CD4-positive, alpha-beta T cell treated with Interleukin-2 at 100 ng/mL for 4 hours (primary cell): ENCODE data around the gene CREBL2.
"Not testable (repeated sequence)": the region's sequence is repeated elsewhere in the genome, so short reads cannot be mapped to it uniquely, and the experiment has no call there.

Source experiments
- DNase-seq: peaks from one replicate; pipeline ENCODE4 v3.0.0-alpha.2; 2020; ENCODE audit warnings: low spot score

CREBL2 gene

DNA sequence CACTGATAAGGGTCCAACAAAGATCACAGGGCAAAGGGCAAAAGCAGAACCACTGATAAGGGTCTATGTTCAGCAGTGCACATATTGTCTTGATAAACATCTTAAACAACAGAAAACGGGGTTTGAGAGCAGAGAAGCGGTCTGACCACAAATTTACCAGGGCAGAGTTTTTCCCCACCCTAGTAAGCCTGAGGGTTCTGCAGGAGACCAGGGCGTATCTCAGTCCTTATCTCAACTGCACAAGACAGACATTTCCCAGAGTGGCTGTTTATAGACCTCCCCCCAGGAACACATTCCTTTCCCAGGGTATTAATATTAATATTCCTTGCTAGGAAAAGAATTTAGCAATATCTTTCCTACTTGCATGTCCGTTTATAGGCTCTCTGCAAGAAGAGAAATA lies 28.3 kb downstream of the CREBL2 start:
- not testable (repeated sequence) for DNase-seq

DNA sequence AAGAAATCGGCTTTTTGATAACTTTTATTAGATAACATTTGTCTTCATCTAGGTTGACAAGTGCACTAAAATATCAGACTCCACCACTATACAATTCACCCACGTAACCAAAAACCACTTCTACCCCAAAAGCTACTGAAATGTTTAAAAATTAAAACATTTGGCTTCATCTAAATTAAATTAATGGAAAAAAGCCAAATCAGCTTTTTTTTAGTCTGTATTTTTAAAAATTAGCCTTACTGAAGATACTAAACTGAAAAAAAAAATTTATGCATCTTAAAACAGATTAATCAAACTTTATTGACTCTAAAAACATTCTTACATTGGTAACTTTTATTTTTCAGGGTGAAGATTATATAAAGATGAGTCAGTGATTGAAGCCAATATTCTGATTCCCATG lies 30.0 kb downstream of the CREBL2 start:
- DNase-seq = no peak

DNA sequence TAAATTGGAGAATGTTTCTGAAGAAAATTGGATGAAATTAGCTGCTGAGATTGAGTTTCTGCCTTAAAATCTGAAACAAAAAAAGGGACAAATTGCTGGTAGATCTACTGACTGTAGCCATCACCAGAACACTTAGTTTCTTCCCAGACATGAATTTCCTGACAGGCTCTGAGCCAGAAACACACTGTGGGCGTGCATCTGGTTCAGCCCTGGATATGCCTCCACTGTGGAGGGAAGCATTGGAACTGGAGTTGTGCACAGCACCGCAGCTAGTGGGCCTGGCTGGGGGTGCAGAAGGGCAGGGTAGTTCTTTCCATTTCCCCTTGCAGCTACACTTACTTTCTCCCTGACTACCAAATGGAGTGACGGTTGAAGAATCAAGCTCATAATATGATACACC lies 31.2 kb downstream of the CREBL2 start:
- DNase-seq = no peak

DNA sequence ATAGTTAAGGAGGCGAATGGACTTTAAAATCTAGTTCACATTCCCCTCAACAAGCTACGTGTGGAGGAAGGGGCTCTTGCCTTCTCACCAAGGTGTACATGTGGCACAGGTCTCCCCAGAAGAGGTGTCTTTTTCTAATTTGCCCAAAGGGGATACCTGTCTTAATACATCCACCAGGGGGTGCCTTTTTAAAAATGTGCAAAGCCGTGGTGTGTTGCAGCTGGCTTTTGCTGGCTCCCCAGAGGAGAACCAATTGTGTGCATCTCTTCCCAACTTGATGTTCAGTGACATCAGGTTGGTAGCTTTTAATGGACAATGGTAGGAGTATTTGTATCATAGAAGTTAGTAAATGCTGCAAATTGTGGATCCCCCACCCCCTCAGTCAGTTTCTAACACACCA lies 33.8 kb downstream of the CREBL2 start:
- DNase-seq = peak; percentile 79

DNA sequence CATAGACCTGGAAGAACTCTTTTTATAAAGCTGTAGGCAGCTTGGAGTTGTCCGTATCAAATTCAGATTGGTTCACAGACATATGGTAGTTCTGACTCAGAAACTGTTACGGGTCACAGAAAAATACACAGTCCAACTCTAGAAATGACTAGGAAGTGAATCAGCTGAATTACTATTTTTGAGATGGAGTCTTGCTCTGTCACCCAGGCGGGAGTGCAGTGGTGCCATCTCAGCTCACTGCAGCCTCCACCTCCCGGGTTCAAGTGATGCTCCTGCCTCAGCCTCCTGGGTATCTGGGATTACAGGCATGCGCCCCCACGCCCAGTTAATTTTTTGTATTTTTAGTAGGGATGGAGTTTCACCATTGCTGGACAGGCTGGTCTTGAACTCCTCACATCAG lies 34.3 kb downstream of the CREBL2 start:
- not testable (repeated sequence) for DNase-seq

DNA sequence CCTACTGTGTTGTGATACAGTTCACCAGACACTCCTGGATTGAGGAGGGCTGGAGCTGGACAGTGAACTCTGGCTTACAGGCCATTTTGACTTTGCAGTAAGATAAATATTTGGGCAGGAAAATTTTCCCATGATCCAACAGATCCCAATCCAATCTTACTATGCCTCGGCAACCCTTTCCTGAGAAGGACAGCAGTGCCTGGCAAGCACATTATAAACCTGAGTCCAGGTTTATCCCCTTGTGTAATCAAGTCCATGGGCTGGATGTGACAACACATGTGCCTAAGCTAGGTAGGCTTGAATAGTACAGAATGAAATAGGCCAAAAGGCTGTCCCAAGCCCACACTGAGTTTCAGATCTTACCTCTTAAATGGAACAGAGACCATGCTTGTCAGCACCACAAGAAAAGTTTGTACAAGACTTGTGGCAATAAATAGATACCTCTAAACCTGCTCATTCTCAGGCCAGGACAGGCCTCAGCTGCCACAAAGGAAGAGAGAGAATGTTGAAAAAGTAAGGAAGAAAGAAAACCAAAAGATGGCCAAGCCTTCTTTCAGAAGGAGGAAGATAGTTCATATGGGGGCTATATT lies 34.9 kb downstream of the CREBL2 start:
- no peak for DNase-seq

DNA sequence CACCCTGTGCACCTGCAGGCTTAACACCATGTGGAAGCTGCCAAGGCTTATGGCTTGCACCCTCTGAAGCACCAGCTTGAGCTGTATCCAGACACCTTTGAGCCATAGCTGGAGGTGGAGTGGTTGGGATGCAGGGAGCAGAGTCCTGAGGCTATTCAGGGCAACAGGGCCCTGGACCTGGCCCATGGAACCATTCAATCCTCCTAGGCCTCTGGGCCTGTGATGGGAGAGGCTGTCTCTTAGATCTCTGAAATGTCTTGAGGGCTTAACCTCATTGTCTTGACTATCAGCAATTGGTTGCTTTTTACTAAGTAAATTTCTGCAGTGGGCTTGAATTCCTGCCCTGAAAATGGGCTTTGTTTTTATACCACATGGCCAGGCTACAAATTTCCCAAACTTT lies 36.6 kb downstream of the CREBL2 start:
- no peak for DNase-seq

DNA sequence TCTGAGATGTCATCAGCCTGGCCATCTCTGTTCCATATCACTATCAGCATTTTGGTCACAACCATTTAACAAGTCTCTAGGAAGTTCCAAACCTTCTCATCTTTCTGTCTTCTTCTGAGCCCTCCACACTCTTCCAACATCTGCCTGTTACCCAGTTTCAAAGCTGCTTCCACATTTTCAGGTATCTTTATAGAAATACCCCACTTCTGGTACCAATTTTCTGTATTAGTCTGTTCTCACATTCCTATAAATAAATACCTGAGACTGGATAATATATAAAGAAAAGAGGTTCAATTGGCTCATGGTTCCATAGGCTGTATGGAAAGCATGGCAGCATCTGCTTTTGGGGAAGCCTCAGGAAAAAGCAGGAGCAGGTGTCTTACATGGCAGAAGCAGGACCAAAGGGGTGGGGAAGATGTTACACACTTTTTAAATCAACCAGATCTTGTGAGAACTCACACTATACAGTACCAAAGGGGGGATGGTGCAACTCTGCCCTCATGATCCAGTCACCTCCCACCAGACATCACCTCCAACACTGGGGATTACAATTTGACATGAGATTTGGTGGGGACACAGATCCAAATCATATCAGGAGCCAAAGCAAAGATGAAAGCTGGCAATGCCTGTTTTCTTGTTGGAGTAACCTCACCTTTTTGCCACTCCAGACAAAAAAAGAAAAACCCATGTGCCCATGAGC lies 37.4 kb downstream of the CREBL2 start:
- no peak for DNase-seq

DNA sequence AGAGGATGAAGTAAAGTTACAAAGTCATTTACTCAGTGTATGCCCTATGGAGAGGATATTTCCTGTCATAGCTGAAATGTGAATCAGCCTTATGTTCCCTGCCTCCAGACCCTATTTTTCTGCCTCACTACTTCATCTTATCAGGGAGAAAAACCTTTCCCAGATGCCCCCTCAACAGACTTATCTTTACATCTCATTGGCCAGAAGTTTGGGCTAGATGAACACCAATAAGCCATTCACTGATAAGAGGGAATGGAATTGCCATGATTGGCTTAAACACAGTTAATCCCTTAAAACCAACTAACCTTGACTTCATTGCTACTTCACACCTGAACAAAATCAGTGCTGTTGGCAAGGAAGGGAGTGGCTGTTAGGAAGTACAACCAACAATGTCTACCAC lies 40.1 kb downstream of the CREBL2 start:
- DNase-seq = no peak

DNA sequence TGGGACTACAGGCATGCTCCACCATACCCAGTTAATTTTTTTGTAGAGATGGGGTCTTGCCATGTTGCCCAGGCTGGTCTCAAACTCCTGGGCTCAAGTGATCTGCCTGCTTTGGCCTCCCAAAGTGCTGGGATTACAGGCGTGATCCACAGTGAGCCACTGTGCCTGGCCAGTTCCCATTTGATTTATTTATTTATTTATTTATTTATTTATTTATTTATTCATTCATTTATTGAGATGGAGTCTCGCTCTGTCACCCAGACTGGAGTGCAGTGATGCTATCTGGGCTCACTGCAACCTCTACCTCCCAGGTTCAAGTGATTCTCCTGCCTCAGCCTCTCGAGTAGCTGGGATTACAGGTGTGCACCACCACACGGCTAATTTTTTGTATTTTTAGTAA lies 41.0 kb downstream of the CREBL2 start:
- not testable (repeated sequence) for DNase-seq

DNA sequence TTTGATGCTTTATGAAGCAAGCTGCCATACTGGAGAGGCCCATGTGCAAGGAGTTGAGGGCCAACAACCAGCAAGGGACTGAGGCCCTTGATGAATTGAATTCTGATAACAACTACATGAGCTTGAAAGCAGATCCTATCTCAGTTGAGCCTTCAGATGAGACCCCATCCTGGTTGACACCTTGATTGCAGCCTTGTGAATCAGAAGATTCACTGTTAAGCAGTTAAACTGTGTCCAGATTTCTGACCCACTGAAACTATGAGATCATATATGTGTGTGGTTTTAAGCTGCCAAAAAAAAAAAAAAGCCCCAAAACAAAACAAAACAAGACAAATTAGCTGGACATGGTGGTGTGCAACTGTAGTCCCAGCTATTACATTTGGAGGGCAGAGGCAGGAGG lies 42.2 kb downstream of the CREBL2 start:
- DNase-seq = no peak

DNA sequence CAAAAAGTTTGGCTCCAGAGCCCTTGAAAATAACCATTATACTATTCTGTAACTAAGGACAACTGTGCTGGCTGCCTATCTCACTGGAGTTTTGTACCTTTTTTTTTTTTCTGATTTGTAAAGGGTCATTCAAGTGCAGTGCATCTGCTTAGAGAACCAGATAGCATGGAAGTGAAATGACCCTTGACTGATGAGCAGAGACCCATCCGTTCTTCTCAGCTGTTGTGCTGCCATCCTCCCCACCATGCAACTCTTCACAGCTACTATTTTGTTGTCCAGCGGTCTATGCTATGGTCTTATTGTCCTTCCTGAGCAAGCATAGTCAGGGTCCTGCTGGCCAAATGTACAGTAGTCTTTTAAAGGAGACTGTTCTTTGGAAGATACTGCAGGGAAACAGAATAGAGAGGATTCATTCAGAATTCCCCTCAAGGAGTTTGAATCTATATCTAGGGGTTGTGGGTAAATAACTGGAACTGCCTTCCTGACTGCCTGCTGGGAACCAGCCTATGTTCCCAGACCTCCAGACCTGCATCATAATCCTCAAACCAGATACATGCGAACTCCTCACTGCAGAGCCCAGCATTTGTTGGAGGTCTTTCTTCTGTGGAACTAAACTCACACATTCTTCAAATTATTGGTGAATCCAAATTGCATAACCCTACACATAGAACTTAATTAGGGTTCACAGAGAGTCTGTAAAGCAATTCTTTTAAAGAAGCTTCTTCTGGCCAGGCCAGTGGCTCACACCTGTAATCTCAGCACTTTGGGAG lies 43.2 kb downstream of the CREBL2 start:
- no peak for DNase-seq

DNA sequence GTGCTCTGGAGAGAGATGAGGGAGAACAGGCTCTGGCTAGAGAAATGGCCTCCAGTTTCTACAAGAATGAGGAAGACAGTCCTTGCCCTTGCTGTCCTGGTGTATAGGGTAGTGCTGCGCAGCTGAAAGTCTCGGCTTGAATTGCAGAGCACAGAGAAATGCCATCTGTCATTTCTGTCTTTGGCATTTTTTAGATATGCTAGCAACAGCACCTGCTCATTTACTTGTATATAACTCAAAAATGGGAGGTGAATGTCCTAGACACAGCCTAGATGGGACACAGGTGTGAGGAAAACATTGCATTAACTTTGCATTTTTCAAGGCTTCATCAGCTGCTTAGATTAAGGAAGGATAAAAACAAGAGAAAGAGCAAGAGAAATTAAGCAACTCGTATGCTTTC lies 48.5 kb downstream of the CREBL2 start:
- DNase-seq = no peak

DNA sequence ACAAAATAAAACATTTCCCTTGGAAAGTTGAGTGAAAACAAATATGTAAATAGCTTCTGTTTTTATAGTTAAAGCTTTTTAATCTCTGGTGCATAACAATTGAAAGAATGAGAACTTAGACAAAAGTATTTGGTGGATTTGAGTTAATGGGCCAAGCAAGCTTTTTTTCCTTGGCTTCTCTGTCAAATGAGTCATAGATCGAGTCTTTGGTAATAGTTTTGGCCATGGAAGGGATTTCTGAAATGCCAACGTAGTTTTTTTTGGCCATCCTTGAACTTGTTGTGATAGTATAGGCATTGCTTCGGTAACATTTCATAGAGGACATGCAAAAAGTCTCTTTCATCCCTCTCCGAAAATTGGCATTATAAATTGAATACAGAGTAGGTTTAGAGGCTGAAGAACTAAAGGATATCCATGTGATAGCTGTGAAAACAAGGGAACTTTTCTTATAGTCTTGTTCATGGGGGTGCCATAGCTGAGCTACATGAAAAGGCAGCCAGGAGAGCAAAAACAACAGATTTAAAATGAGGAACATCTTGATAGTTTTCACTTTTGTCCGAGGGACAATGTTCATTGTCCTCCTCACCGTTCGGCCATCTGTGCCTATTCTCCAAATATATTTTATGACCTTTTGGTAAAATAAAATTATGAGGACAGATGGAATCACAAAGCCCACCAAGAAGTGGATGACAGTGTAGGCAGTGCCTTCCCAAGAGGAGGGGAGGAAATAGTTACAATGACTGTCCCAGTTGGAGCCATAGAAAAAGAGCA lies 49.6 kb downstream of the CREBL2 start:
- no peak for DNase-seq

DNA sequence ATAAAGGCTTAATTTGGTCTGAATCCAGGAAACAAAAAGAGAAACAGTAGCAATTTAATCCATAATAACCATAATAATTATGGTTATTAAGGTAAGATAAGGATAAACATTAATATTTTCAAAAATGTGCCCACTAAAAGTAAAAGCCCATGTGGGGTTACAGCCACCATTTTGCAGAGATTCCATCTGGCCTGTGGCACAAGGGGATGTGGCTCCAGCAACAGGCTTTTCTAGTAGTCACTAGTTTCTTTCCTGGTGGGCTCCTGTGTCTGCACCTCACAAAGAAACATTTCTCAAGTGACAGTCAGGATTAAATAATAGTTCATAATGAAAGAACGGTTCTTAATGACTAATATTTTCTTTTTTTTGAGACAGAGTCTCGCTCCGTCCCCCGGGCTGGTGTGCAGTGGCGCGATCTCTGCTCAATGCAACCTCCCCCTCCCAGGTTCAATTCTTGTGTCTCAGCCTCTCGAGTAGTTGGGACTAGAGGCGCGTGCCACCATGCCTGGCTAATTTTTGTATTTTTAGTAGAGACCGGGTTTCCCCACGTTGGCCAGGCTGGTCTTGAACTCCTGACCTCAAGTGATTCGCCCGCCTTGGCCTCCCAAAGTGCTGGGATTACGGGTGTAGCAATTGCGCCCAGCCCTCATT lies 52.1 kb downstream of the CREBL2 start:
- DNase-seq = no peak

DNA sequence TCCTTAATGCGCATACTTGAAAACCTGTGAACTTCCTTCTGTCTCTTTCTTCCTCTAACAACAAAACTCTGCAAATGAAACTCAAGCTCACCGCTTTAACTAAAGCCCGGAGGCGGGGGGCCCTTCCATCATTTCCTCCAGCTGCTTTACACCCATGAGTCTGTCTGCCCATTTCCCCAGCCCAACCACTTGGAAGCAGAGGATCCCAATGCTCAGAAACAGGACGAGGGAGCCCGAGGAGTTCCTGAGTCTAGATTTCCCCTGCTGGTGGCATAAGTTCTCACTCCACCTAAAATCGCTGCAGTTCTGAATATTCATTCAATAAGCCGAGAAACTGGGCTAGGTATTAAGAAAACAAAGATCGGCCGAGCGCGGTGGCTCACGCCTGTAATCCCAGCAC lies 53.5 kb downstream of the CREBL2 start:
- DNase-seq = no peak

DNA sequence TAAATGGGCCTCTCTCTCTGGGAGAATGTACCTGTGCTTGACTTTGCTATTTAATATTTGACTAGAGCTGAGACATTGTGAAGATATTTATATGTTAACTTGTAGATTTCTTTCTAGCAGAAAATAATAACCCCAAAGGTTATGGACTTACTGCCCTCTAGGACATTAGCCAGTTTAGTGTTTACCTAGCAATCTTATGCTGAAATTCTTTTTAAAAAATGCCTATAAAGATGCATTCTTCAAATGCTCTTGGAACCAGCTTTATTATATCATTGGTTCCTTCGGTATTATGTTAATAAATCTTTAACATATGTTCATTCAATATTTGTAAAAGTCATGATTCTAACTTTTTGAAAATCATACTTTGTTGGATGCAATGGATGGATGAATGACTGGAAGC lies 56.3 kb downstream of the CREBL2 start:
- no peak for DNase-seq

DNA sequence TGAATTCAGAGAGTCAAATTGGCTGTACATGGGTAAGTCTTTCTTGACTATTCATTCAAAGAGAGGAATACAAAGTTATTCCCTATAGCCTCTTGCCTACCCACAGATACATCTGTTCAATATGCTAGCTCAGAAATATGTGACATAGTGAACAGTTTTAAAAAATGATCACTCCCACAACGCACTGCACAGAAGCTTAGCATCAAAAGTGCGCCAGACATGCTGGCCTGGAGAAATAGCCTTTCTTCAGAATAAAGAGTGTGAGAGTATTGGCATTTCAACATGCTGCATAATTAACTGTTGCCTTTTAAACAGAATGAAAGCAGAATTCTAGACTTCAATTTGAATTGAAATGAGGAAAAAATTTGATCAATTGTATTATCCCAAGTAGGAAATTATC lies 57.3 kb downstream of the CREBL2 start:
- no peak for DNase-seq

DNA sequence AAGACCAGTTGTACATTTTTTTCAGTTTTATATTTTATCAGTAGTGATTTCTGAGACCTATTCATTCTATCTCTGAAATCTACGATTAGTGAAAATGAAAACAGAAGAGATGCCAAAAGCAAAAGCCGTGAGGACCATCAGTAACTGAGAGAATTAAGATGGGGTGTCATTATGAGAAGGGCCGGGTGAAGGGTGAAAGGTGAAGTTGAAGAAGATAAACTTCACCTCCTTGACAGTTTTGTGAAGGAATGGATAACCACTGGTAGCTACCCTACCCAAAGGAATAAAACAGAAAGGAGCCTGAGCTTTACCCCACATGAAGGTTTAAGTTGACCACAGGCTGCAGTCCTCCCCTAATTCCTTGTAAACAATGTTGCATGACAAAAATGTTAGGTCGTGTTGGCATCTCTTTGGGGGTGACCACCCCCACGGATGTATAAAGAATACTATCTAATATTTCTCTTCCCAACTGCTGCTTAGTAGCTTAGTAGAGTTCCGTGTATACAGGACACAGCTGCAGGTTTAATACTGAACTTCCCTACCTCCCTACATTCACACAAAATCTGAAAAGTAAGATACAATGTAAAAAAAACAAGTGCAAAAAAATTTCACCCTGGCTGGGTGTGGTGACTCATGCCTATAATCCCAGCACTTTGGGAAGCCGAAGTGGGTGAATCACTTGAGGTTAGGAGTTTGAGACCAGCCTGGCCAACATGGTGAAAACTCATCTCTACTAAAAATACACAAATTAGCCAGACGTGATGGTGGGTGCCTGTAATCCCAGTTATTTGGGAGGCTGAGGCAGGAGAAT lies 60.4 kb downstream of the CREBL2 start:
- no peak for DNase-seq

DNA sequence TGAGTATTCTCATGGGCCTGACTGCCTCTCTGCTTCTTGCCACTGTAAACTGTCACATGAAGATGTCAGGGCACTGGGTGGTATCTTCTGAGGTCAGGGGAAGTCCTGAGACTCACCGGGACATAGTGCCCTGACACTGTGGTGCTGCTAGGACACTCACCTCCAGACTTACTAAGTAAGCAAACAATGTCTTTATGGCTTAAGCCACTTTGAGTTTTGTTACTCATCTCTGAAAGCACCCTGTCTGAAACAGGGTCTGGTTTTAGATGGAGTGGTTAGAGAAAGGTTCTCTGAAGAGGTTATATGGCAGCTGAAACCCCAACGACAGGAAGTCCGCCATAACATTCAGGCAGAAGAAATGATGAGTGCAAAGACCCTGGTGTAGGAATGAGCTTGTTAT lies 61.6 kb downstream of the CREBL2 start:
- no peak for DNase-seq

DNA sequence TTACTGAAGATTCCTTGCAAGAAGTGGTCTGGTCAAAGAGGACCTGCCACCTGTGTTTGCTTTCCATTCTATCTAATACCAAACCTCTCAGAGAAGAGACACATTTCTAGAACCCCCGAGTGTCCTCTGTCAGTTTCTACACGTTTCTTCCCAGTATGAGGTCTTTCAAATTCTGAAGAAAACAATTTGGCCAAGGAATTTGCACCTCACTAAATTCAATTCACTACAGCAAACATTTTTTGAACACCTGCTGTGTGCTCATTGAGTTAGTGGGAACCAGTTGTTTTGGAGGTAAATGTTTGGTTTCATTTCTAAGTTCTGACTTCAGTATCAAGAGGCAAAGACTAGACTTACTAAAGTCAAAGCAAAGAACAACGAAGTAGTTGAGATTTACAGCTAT lies 64.9 kb downstream of the CREBL2 start:
- no peak for DNase-seq
